Dedifferentiated amniotic fluid mesenchymal stem cell (primary cell): ENCODE measurements around the gene DSTN.

Experiments
- DNase-seq: peaks from one replicate; pipeline ENCODE4 v3.0.0-alpha.2; 2016; ENCODE audit errors: extremely low spot score

Gene DSTN

GRCh38 chr20:17612287-17612991 is 42.6 kb downstream of the DSTN start:
- peak; percentile 51 for DNase-seq

GRCh38 chr20:17612992-17613327 is 43.1 kb downstream of the DSTN start:
- no peak for DNase-seq

GRCh38 chr20:17613328-17614175 is 43.7 kb downstream of the DSTN start:
- DNase-seq = no peak

GRCh38 chr20:17614176-17614811 is 44.4 kb downstream of the DSTN start:
- DNase-seq = no peak

- no peak for DNase-seq
Observed at GRCh38 chr20:17614812-17615644, 45.2 kb downstream of the DSTN start.

GRCh38 chr20:17615645-17616479 is 46.0 kb downstream of the DSTN start:
- DNase-seq = no peak

GRCh38 chr20:17616480-17617211 is 46.8 kb downstream of the DSTN start:
- DNase-seq = no peak

GRCh38 chr20:17617212-17617867 is 47.5 kb downstream of the DSTN start:
- DNase-seq = no peak

GRCh38 chr20:17617868-17618672 is 48.2 kb downstream of the DSTN start:
- no peak for DNase-seq

- DNase-seq = no peak
Observed at GRCh38 chr20:17618673-17619013, 48.8 kb downstream of the DSTN start.

- DNase-seq = no peak
Observed at GRCh38 chr20:17619351-17620093, 49.6 kb downstream of the DSTN start.

GRCh38 chr20:17620371-17621228 is 50.7 kb downstream of the DSTN start:
- no peak for DNase-seq

- no peak for DNase-seq
Observed at GRCh38 chr20:17621229-17621968, 51.5 kb downstream of the DSTN start.

- no peak for DNase-seq
Observed at GRCh38 chr20:17622086-17622850, 52.4 kb downstream of the DSTN start.

- DNase-seq = no peak
Observed at GRCh38 chr20:17622851-17623508, 53.1 kb downstream of the DSTN start.
